GM19455 (cell line): ENCODE measurements around the gene HSPBP1.

Experiments
- ATAC-seq: cut with Tn5 transposase; IDR thresholded peaks from one replicate; pipeline ENCODE4 v1.9.1; 2021; ENCODE audit not compliant: unreplicated experiment

HSPBP1 gene

DNA sequence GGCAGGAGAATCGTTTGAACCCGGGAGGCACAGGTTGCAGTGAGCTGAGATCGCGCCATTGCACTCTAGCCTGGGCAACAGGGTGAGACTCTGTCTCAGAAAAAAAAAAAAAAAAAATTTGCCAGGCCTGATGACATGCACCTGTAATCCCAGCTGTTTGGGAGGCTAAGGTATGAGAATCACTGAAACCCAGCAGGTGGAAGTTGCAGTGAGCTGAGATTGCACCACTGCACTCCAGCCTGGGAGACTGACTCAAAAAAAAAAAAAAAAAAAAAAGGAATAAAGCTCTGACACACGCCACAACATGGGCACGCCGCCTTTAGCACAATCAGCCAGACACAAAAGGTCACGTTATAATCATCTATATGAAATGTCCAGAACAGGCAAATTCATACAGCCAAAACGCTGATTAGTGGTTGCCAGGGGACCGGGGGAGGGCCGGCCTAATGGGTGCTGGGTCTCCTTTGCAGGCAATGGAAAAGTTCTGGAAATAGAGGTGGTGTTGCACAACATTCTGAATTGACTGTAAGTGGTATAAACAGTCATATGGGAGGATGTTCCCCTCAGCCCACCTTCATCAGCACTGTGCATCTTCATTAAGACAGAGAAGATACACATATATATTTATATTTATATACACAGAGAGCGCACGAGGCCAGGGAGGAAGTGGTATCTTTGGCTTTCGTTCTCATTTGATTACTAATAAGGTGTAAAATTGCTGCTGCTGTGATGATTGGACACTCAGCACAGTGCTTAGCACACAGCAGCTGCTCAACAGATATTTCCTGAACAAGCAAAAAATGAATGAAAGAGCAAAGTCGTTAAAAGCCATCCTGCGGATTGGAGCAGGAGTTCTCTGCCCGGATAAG lies 3.8 kb downstream of the HSPBP1 start:
- ATAC-seq: peak; percentile 49

DNA sequence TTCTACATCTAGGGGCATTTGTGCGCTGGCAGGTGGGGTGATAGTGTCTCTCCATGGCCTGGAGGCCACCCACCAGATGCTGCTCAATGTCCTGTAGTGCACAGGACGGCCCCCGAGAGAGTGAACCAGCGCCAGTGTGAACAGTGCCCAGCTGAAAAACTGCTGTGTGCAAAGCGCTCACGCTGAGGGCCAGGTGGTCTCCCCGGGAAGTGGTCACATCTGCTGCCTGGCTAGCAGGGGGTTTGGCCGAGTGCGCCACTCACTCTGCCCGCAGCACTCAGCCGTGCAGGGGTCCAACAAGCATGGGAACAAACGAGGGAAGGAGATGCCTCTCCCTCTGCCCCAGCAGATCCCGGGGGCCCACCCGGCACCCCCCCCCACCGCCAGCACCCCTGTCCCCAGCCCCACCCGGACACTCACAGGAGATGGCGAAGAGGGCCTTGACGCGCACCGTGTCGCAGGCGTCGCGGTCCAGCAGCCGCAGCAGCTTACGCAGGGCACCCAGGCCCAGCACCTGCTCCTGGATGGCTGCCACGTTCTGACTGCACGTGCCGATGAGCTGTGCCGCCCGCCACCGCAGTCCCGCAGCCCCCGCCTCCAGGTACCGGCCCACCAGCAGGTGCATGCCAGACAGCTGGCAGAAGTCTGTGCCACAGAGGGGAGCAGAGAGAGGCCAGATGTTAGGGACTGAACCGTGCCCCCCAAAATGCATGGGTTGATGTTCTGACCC lies 5.8 kb downstream of the HSPBP1 start:
- no peak for ATAC-seq

DNA sequence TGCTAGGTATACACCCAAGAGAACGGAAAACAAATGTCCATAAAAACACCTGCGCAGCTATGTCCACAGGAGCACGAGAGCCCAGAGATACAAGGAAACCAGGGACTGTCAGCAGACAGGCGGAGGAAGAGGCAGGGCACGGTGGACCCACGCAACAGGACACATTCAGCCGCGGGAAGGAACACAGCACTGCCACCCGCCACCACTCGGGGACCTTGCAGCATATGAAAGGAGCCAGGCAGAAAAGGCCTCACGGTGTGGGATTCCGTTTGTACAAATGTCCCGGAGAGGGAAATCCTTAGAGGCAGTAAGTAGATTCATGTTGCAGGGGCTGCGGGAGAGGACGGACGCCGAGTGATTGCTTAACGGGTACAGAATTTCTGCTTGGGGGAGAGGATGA lies 7.8 kb downstream of the HSPBP1 start:
- no peak for ATAC-seq

DNA sequence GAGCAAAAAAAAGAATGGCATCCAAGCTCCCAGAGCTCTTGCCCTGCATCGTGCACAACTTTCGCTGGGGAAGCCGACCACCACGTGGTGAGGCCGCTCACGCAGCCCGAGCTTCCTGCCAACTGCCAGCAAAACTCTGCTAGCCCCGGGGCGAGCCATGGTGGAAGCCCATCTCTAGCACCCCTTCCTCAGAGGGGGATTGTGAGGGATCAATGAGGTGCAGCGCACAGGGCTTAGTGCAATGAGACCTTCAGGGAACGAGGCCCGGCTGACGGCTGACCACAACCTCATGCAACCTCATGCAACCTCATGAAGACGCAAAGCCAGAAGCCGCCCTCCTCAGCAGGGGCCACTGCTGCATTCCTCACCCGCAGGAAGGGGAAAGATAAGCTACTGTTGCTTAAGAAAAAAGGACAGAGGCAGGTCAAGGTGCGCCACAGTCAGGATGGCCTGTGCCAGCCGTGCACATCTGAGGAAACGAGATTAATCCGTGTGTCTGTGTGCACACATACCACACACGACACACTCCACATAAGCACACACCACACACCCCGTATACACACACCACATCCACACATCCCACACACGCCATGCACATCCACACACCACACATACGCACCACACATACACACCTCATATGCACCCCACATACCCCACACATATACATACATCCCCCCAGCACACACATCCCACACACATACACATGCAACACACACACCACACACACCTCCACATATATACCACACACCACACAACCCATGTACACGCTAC lies 9.6 kb downstream of the HSPBP1 start:
- ATAC-seq: no peak

DNA sequence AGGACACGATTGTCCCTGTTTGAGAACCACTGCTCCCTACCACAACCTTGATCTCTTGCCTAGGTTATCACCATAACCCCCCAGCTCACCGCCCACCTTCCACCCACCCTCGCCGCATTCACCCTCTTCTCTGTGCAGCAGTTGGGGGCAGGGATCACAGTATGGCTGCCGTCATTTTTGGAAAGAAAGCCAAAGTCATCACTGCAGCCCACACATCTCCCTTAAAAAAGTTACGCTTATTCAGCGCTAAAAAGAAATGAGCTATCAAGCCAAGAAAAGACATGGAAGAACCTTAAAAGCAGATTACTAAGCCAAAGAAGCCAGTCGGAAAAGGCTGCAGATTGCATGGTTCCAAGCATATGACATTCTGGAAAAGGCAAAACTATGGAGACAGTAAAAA lies 10.6 kb downstream of the HSPBP1 start:
- ATAC-seq: no peak

DNA sequence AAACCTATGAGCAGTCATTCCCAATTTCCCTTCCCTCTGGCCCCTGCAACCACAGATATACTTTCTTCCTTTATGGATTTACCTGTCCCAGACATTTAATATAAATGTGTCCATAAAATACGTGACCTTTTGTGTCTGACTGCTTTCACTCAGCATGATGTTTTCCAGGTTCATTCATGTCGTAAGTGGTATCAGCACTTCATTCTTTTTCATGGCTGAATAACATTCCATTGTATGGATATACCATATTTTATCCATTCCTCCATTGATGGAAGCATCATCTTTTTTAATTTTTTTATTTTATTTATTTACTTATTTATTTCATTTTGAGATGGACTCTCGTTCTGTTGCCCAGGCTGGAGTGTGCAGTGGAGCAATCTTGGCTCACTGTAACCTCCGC lies 13.1 kb downstream of the HSPBP1 start:
- no peak for ATAC-seq

DNA sequence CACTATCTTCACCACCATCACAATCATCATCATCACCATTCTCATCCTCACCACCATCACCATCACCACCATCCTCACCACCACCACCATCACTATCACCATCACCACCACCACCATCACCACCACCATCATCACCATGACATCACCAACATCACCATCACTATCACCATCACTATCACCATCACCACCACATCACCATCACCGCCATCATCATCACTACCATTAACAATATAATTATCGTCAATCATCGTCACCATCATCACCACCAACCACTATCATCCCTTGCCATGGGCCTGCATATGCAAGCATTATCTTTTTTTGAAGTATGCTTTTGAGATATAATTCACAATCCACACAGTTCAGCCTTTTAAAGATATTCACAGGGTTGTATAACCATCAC lies 13.5 kb downstream of the HSPBP1 start:
- ATAC-seq: no peak

DNA sequence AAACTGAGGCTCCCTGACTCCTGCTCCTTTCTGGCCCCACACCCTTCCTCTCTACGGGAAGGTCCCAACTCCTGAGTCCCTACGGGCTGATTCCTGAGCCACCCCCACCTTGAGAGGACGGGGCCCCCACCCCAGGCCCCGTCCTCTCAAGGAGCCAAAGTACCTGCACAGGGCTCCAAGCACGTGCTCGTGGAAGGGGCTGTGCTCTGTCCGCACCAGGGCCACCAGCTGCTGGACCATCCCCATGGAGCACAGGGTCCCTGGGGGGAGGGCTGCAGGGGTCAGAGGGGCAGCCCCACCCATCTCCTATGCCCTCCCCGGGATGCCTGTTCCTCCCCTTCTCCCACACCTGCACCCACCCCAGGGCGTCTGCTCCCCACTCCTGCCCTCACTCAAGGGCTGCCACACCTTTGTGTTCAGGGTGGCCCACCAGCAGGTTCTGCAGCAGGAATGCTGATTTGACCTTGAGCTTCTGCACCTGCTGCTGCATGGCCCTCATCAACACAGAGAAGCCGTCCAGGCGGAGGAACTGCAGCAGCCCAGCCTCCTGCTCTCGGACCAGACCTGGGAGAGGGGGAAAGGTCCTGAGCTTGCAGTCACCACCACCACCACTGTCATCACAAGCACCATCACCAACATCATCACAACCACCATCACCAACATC lies 14.1 kb downstream of the HSPBP1 start:
- no peak for ATAC-seq

DNA sequence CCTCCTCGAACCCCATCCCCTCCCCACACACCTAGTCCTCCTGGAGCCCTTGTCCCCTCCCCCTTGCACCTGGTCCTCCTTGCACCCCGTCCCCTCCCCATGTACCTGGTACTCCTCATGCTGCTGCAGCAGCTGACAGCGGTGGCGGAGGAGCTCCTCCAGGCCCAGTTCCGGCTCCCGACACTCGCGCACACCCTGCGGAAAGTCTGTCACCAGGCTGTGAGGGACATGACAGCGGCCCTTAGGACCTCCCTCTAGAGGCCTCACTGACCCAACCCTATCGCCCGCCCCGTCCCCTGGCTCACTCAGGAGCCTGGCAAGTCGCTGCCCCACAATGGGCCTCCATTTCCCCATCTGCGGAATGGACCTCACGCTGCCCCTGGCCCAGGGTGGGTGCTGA lies 14.7 kb downstream of the HSPBP1 start:
- ATAC-seq: no peak

DNA sequence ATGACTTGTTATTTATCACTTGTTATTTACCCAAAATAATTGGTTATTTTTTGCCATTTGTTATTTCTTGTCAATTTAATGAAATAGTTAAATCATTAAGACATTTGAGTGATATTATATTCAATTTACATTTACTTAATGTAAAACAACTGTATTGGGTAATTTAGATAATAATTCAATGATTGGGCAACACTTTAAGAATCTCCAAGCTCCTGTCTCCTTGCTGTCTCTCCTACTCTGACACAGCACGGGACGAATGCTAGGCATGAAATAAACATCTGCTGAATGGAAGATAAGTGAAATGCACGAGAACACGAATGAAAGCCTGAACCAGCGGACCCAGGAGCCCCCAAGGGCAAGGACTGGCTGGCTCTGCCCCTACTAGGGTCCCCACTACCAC lies 15.4 kb downstream of the HSPBP1 start:
- no peak for ATAC-seq

DNA sequence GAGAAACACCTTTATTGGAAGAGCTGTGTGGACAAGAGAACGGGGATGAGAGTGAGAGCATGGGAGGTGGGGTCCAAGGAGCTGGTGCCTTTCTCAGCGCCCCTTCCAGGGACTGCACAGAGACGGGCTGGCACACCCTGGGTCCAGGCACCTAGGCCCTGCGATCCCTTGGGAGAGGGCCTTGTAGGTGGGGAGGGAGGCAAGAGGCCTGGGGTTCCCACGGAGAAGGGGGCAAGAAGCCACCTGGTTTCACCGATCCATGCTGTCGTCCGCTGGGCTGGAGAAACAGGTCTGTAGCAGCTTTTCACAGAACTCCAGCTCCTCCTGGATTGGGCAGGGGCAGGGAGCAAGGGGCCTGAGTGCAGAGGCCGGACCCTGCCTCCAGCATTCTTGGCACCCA lies 17.6 kb downstream of the HSPBP1 start:
- no peak for ATAC-seq

DNA sequence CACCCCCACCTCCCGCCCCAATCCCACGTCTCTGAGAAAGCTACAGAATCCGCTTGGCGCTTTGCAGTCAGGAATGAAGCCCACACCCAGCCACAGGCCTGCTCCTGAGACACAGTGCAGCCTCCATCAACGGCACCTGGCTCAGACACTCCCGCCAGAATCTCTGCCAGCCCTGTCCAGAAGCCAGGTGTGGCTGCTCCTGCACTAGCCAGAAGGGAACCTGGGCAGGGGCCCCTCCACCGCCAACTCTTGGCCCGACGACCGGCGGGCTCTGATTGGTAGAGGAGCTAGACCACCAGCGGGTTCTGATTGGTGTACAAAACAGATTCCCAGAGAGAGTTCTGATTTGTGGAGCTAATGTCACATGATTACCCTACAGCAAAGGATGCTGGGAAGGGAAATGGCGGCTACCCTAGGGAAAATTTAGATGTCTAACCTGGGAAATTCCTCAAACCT lies 18.2 kb downstream of the HSPBP1 start:
- ATAC-seq: no peak

DNA sequence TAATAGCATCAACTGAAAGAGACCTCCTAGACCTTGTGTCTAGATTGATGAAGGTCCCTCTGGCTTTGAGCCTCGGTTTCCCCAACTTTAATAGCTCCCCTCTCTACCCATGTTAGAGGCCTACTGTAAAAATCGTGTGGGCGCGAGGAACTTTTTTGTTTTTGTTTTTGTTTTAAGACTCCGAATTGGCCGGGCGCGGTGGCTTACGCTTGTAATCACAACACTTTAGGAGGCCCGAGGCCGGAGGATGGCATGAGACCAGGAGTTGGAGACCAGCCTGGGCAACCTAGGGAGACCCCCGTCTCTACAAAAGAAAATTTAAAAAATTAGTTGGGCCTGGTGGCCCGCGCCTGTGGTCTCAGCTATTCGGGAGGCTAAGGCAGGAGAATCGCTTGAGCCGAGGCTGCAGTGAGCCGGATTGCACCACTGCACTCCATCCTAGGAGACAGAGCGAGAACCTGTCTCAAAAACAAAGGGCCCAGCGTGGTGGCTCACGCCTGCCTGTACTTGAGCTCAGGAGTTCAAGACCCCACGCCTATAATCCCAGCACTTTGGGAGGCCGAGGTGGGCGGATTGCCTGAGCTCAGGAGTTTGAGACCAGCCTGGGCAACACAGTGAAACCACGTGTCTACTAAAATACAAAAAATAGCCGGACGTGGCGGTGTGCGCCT lies 20.2 kb downstream of the HSPBP1 start:
- ATAC-seq: no peak

DNA sequence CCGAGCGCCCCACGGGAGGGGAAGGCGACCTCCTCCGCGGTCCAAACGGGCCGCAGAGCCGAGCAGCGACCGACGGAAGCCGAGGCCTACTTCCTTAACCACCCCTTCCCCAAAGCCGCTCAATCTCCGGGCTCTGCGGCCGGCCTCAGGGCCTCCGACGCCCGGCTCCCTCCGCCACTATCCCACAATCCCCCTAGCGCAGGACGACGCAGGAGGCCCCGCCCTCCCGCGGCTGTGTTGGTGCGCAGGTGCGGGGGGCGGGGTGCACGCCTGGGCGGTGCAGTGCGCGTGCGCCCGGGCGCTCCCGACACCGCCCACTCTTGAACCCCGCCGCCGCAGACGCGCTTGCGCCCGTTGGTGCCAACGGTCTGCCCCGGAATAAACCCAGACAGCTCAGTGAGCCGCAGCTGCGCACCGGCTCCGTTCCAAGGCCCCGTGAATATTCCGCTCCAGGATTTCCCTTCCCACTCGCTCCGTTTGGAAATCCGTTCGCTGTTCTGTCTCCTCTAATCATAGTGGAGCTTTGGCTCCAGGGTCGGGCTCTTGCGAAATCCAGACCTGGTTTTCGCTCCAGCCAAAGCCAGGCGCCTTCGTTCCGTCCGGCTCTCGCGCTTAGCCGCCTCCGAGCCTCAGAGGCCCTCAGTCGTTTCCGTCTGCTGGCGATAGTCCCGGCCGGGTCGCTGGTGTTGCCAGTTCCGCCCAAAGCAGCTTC lies 20.9 kb downstream of the HSPBP1 start, which contains the start of gene PPP6R1:
TSS of gene PPP6R1 (minus strand) at position 190 of the 712 bp plus-strand sequence. CDS start 11,914 bp downstream, outside the sequence.
- ATAC-seq: peak; percentile 69

DNA sequence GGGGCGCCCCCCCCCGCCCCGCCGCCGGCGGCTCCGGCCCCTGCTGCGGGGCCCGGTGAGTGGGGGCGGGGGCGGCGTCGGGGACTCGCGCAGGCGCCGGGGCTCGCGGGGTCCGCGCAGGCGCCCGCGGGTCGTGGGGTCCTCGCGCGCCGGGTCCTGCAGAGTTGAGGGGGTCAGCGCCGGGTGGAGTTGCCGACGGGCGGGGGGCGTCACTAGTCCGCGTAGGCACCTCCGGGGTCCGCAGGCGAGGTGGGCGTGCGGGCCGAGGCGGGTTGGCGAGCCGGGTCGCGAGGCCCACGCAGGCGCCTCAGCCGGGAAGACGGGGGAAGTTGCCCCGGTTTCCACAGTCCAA lies 21.5 kb downstream of the HSPBP1 start:
- ATAC-seq: peak; percentile 11

DNA sequence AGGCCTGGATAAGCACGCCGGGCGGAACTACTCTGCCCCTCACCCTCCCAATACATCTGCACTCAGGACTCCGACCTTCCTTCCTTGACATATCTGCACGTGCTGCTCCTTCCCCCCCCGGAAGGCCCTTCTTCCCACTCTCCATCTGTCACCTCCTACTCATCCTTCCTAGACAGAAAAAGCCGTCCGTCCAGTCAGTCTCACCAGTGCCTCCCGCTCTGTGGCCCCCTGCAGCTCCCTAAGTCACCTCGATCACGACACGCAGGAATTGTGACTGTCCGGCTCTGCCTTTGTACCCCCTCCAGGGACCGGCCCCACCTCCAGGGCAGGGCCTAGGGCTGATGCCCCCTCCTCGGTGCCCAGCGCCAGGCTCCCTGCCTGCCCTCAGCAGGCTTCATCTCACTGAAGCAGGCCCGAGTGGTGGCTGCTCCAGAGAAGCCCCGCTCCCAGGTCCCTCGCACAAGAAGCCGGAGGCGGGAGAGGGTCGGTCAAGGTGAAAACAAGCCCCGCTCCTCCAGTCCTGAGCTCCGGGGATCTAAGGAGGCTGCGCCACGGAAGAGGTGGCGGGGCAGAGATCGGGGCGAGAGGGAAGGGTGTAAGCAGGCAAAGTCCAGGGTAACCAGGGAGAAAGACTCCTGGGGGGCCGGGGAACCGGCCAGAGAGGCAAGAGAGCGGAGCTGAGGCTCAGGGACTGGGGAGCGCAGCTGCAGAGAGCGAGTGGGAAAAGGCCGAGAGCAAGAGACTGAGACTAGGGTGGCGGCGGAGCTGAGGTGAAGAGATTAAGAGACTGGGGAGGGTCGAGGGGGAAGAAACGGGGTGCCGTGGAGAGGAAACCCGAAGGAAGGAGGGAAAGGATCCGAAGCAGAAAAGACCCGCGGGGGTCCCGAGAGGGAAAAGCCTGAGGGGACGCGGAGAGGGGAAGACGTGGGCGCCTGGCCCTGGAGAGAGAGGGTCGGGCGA lies 22.2 kb downstream of the HSPBP1 start:
- ATAC-seq: no peak

DNA sequence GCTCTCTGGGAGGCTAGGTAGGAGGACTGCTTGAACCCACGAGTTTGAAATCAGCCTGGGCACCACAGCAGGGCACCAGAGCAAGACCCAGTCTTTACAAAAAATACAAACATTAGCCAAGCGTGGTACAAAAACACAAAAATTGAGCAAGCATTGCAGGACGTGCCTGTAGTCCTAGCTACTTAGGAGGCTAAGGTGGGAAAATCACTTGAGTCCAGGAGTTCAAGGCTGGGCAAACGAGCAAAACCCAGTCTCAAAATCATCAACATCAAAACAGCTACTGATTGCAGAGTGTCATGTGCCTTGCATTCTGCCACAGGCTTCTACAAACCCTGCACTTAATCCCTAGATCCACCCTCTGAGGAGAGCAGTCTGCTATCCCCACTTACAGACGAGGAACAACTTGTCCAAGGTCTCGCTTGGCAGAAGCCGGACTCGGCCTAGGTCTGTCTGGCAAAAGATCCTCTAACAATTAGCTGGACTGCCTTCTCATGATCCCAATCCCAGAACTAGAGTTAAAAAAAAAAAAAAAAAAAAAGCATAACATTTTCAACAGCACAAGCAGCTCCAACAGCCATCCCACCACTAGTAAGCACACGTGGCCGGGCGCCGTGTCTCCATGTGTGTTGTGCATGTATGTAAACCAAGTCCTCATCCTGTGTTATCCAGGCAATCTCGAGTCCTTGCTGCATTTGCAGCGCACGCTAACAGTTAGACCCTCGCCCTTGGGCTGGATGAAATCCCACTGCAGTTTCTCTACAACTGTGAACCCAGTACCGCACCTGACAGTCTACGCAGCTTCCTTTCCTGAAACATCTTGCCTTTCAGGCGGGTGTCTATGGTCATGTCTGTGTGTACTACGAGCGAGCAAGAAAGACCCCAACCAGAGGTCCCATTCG lies 23.1 kb downstream of the HSPBP1 start:
- no peak for ATAC-seq
